A673 (cell line): ENCODE measurements around the gene ARNT2.

ENCODE experiments used
- CTCF ChIP-seq: fragments of 300-800, 200-600 bp; sonication (generic); conservative IDR thresholded peaks from 2 replicates; pipeline ENCODE4 v1.5.1; 2017; ENCODE audit warnings: low read depth, mild to moderate bottlenecking, antibody characterized with exemption, low read length, moderate library complexity, mixed read lengths
- EZH2 ChIP-seq: fragments of 200-600 bp; sonication (generic); IDR thresholded peaks from 2 replicates; pipeline ENCODE4 v1.6.1; 2017; ENCODE audit warnings: borderline replicate concordance, low read depth, mild to moderate bottlenecking, mixed read lengths, antibody characterized with exemption, low read length; ENCODE audit not compliant: poor library complexity, severe bottlenecking

GRCh38 chr15:80637747-80638146, 233.6 kb downstream of the ARNT2 start:
- no peak for TF ChIP-seq CTCF
- no peak for TF ChIP-seq EZH2
